MM.1S (cell line): Measurements from ENCODE around the gene TM4SF18.

ENCODE experiments used
- EZH2 ChIP-seq: fragments of 300-600 bp; sonication (generic); optimal IDR thresholded peaks from 2 replicates; pipeline ENCODE3; 2017; ENCODE audit warnings: low read depth, mild to moderate bottlenecking, antibody characterized with exemption, low read length, mixed read lengths
- EZH2phosphoT487 ChIP-seq: fragments of 300-600 bp; sonication (generic); IDR thresholded peaks from 2 replicates; pipeline ENCODE4 v1.6.1; 2018; ENCODE audit warnings: antibody characterized with exemption, low read length
- TF ChIP-seq, protein P1 (sequence below): fragments of 300-600 bp; sonication (generic); IDR thresholded peaks from 2 replicates; pipeline ENCODE4 v1.5.1; 2016; ENCODE audit warnings: antibody characterized with exemption, low read length, mixed read lengths

DNA sequence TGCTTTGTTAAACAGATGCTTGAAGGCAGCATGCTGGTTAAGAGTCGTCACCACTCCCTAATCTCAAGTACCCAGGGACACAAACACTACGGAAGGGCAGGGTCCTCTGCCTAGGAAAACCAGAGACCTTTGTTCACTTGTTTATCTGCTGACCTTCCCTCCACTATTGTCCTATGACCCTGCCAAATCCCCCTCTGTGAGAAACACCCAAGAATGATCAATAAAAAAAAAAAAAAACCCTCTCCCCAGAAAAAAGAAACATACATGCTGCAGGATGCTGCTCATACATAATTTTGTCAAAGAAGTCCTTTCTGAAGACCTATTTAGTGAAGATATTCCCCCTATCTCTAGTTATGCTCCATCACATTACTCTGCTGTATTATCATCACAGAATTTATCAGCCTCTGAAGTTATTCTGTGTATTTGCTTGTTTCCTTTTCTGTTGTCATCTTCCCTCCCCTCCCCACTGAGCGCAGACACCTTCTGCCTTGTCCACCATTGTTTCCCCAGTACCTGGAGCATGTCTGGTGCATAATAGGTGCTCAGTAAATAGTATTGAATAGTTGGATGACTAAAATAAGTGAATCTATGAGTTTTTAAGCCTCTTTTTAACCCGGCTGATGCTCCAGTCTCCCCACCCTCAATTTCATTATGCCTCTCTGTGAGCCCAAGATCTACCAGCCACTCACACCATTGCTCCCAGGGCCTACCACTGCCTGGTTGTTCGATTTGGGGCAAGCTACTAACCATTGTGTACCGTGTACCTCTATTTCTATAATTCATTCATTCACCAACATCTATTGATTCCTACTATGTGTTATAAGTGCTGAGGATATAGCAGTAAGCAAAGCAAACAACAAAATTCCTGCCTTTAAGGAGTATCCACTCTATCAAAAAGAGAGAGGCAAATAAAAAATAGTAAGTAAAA is 48.0 kb upstream of the TM4SF18 start:
- TF ChIP-seq, protein P1, sequence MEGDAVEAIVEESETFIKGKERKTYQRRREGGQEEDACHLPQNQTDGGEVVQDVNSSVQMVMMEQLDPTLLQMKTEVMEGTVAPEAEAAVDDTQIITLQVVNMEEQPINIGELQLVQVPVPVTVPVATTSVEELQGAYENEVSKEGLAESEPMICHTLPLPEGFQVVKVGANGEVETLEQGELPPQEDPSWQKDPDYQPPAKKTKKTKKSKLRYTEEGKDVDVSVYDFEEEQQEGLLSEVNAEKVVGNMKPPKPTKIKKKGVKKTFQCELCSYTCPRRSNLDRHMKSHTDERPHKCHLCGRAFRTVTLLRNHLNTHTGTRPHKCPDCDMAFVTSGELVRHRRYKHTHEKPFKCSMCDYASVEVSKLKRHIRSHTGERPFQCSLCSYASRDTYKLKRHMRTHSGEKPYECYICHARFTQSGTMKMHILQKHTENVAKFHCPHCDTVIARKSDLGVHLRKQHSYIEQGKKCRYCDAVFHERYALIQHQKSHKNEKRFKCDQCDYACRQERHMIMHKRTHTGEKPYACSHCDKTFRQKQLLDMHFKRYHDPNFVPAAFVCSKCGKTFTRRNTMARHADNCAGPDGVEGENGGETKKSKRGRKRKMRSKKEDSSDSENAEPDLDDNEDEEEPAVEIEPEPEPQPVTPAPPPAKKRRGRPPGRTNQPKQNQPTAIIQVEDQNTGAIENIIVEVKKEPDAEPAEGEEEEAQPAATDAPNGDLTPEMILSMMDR, result no peak
- no peak for TF ChIP-seq EZH2phosphoT487
- TF ChIP-seq EZH2, result no peak
